SU-DHL-6 (cell line): ENCODE results near the gene GCDH.
A peak's percentile ranks its signal among the peaks of the same experiment; 100 is the strongest.

Source experiments
- H2AFZ ChIP-seq: fragments of 200-600 bp; sonication (generic); 2 replicates; pipeline ENCODE4 v1.6.1; 2014; ENCODE audit warnings: low read depth, mild to moderate bottlenecking, moderate library complexity, mixed read lengths, antibody characterized with exemption, low read length; ENCODE audit not compliant: severe bottlenecking
- H3F3A ChIP-seq: fragments of 200-600 bp; shearing (Covaris generic); 2 replicates; pipeline ENCODE4 v1.6.0; 2016; ENCODE audit warnings: antibody characterized with exemption, mild to moderate bottlenecking; ENCODE audit not compliant: insufficient read depth
- H3K27ac ChIP-seq: fragments of 200-600 bp; sonication (generic); 2 replicates; pipeline ENCODE4 v1.5.1; 2016; ENCODE audit warnings: low read depth, mild to moderate bottlenecking, low read length, moderate library complexity, mixed read lengths
- H3K27me3 ChIP-seq: fragments of 200-600 bp; sonication (generic), shearing (Covaris generic); 2 replicates; pipeline ENCODE4 v1.6.0; 2014; ENCODE audit warnings: mild to moderate bottlenecking, low read length
- H3K36me3 ChIP-seq: fragments of 200-600 bp; sonication (generic); 2 replicates; pipeline ENCODE4 v1.6.1; 2014; ENCODE audit warnings: mild to moderate bottlenecking, low read length, mixed read lengths
- H3K4me2 ChIP-seq: fragments of 300-600, 200-600 bp; shearing (Covaris generic), sonication (generic); 2 replicates; pipeline ENCODE4 v1.6.0; 2014; ENCODE audit warnings: low read length, low read depth, mild to moderate bottlenecking; ENCODE audit not compliant: poor library complexity, severe bottlenecking
- H3K4me3 ChIP-seq: fragments of 200-600 bp; sonication (generic); 2 replicates; pipeline ENCODE4 v1.5.1; 2014; ENCODE audit warnings: antibody characterized with exemption, low read length, mild to moderate bottlenecking, mixed read lengths; ENCODE audit not compliant: insufficient read depth, poor library complexity, severe bottlenecking
- H3K79me2 ChIP-seq: fragments of 200-600 bp; sonication (generic); 2 replicates; pipeline ENCODE4 v1.6.1; 2014; ENCODE audit warnings: mild to moderate bottlenecking, low read length, moderate library complexity; ENCODE audit not compliant: insufficient read depth
- H3K9ac ChIP-seq: fragments of 200-600 bp; sonication (generic); 2 replicates; pipeline ENCODE4 v1.7.0; 2014; ENCODE audit warnings: mild to moderate bottlenecking, low read length
- H3K9me2 ChIP-seq: fragments of 200-600 bp; sonication (generic); replicated peaks from 2 replicates; pipeline ENCODE4 v1.6.1; 2014; ENCODE audit warnings: low read length; ENCODE audit not compliant: insufficient read depth
- H3K9me3 ChIP-seq: fragments of 200-600 bp; sonication (generic); 2 replicates; pipeline ENCODE4 v1.6.1; 2014; ENCODE audit warnings: low read length, mixed read lengths; ENCODE audit not compliant: insufficient read depth
- H4K20me1 ChIP-seq: fragments of 200-600 bp; sonication (generic); 2 replicates; pipeline ENCODE4 v1.6.1; 2014; ENCODE audit warnings: low read depth, mild to moderate bottlenecking, antibody characterized with exemption, low read length, moderate library complexity, mixed read lengths
- EZH2phosphoT487 ChIP-seq: fragments of 200-600 bp; sonication (generic), shearing (Covaris generic); conservative IDR thresholded peaks from 2 replicates; pipeline ENCODE4 v1.6.1; 2018; ENCODE audit warnings: mild to moderate bottlenecking, antibody characterized with exemption, low read length, moderate library complexity, mixed read lengths
- TF ChIP-seq, protein P1 (sequence below): fragments of 200-600 bp; sonication (generic); IDR thresholded peaks from one replicate; pipeline ENCODE4 v1.5.1; 2017; ENCODE audit warnings: antibody characterized with exemption, mild to moderate bottlenecking, low read length, moderate library complexity; ENCODE audit not compliant: insufficient read depth, poor library complexity, severe bottlenecking

Gene GCDH

DNA sequence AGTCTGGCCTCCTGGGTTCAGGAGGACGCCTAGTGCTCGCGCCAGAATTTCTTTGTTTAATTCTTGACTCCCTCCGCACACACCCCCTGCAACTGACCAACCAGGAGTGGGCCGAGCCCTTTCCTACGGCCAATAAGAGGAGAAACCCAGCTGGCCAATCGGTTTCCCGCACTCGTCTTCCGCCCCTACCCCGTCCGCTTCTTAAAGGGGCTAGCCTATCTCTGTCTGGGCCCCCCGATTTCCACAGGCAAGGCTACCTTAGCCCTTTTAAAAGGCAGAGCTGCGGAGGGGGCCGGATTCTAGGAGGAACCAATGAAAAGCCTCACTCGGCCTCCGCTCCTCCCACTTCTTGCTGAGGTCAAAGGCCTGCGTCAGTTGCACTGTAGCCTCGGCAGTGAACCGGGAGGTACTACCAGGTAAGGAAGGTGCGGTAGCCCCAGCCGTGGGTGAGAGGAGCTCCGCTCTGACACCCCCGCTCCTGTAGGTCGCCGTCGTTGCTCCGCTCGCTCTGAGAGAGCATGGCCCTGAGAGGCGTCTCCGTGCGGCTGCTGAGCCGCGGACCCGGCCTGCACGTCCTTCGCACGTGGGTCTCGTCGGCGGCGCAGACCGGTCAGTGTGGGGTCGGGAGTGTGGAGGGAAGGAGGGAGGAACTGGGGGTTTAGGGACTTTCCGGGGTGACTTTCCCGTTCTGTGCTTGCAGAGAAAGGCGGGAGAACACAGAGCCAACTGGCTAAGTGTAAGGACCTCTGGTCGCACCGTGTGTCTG, at the start of gene GCDH:
GCDH (plus strand) TSS at position 374 of the 766 bp plus-strand sequence; CDS start at position 519, 145 bp downstream.
- Histone ChIP-seq H3K79me2 (peaks cover 7% of the 10 kb centered on the region), H3K27me3 (no peaks in the 10 kb centered on the region), H3F3A (no peaks in the 10 kb centered on the region), H3K9me2 (no peaks in the 10 kb centered on the region), H3K4me3 (peak within 1 kb of the TSS; percentile 64), H3K36me3 (no peaks in the 10 kb centered on the region), H3K27ac (no peak within 1 kb of the TSS), H3K4me2 (peak within 1 kb of the TSS; percentile 88), H2AFZ (peak within 1 kb of the TSS; percentile 73), H3K9me3 (no peaks in the 10 kb centered on the region), H4K20me1 (no peaks in the 10 kb centered on the region), H3K9ac (peak within 1 kb of the TSS; percentile 57)
- TF ChIP-seq EZH2phosphoT487, result no peak
- TF ChIP-seq, protein P1, sequence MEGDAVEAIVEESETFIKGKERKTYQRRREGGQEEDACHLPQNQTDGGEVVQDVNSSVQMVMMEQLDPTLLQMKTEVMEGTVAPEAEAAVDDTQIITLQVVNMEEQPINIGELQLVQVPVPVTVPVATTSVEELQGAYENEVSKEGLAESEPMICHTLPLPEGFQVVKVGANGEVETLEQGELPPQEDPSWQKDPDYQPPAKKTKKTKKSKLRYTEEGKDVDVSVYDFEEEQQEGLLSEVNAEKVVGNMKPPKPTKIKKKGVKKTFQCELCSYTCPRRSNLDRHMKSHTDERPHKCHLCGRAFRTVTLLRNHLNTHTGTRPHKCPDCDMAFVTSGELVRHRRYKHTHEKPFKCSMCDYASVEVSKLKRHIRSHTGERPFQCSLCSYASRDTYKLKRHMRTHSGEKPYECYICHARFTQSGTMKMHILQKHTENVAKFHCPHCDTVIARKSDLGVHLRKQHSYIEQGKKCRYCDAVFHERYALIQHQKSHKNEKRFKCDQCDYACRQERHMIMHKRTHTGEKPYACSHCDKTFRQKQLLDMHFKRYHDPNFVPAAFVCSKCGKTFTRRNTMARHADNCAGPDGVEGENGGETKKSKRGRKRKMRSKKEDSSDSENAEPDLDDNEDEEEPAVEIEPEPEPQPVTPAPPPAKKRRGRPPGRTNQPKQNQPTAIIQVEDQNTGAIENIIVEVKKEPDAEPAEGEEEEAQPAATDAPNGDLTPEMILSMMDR, result no peak

DNA sequence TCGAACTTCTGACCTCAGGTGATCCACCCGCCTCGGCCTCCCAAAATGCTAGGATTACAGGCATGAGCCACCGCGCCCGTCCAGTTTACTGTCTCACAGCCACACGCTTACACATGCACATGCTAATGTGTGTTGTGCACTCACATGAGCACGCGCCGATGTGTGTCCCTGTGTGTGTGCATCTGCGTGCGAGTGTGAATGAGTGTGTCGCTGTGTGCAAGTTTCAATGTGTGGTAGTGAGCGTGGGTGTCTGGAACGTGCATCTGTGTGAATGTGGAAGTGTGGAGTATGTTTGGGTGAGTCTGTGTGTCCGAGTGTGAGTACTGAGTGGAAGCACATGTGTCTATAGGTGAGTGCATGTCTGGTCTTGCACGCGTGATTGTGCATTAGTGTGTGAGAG, 48.4 kb upstream of the GCDH start:
- Histone ChIP-seq H3K27ac (no peak overlapping the region), H2AFZ (no peak overlapping the region), H3K27me3 (no peaks in the 10 kb centered on the region), H3K9ac (no peak overlapping the region), H3K79me2 (0 out of 2 replicates have a peak, but pooled peaks cover 4% of the 10 kb centered on the region), H3K9me3 (no peaks in the 10 kb centered on the region), H3K36me3 (no peaks in the 10 kb centered on the region), H4K20me1 (no peaks in the 10 kb centered on the region), H3K9me2 (no peaks in the 10 kb centered on the region), H3K4me3 (no peak overlapping the region), H3F3A (peaks cover 12% of the 10 kb centered on the region), H3K4me2 (no peak overlapping the region)
- TF ChIP-seq, protein P1, result no peak
- no peak for TF ChIP-seq EZH2phosphoT487

DNA sequence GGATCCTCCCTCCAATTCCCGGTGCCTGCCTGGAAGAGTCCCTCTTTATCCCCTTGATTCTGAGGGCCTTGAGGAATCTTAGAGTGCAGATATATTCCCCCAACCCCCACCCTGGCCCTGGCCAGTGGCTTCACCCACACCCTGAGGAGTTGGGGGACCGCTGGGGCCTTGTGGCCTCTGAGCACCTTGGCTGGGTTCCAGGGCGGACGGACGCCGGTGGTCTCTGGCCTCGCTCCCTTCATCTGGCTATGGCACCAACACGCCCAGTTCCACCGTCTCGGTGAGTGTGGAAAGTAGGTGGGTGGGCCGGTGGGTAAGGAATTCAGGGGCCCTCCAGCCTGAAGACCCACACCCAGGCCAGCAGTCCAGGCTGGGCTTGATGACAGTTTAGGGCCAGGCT, 47.6 kb upstream of the GCDH start:
- Histone ChIP-seq H2AFZ (no peak overlapping the region), H3K9ac (no peak overlapping the region), H3K9me2 (no peaks in the 10 kb centered on the region), H3K36me3 (no peaks in the 10 kb centered on the region), H3K9me3 (no peaks in the 10 kb centered on the region), H3K4me2 (no peak overlapping the region), H3K27me3 (no peaks in the 10 kb centered on the region), H4K20me1 (no peaks in the 10 kb centered on the region), H3K79me2 (0 out of 2 replicates have a peak, but pooled peaks cover 4% of the 10 kb centered on the region), H3K27ac (no peak overlapping the region), H3F3A (peaks cover 12% of the 10 kb centered on the region), H3K4me3 (no peak overlapping the region)
- TF ChIP-seq, protein P1, result no peak
- TF ChIP-seq EZH2phosphoT487, result no peak
